ENCODE results near the gene PDPR.
"Not testable (repeated sequence)": the region's sequence is repeated elsewhere in the genome, so short reads cannot be mapped to it uniquely, and the experiment has no call there.

Gene PDPR

GRCh38 chr16:70113982-70114826 is at the start of gene PDPR:
Gene PDPR (plus strand): TSS chr16:70114332. CDS start chr16:70120493, 6,161 bp downstream.
- peak; percentile 75 for DNase-seq (ENCODE audit: low spot score)

GRCh38 chr16:70064841-70065370 is 49.2 kb upstream of the PDPR start:
- DNase-seq (ENCODE audit: low spot score) = not testable (repeated sequence)

GRCh38 chr16:70065376-70065745 is 48.8 kb upstream of the PDPR start:
- DNase-seq (ENCODE audit: low spot score) = not testable (repeated sequence)

GRCh38 chr16:70065746-70066658 is 48.1 kb upstream of the PDPR start:
- DNase-seq (ENCODE audit: low spot score) = peak; percentile 50

- not testable (repeated sequence) for DNase-seq (ENCODE audit: low spot score)
These were observed 47.4 kb upstream of the PDPR start for GRCh38 chr16:70066751-70067150.

GRCh38 chr16:70079081-70079480 is 35.1 kb upstream of the PDPR start:
- DNase-seq (ENCODE audit: low spot score) = not testable (repeated sequence)

GRCh38 chr16:70081219-70081618 is 32.9 kb upstream of the PDPR start:
- DNase-seq (ENCODE audit: low spot score) = not testable (repeated sequence)

GRCh38 chr16:70083931-70084330 is 30.2 kb upstream of the PDPR start:
- DNase-seq (ENCODE audit: low spot score) = not testable (repeated sequence)

GRCh38 chr16:70088160-70088559 is 26.0 kb upstream of the PDPR start:
- not testable (repeated sequence) for DNase-seq (ENCODE audit: low spot score)

GRCh38 chr16:70088877-70089276 is 25.3 kb upstream of the PDPR start:
- DNase-seq (ENCODE audit: low spot score) = not testable (repeated sequence)

- not testable (repeated sequence) for DNase-seq (ENCODE audit: low spot score)
These were observed 24.8 kb upstream of the PDPR start for GRCh38 chr16:70089289-70089688.

- DNase-seq (ENCODE audit: low spot score) = not testable (repeated sequence)
These were observed 23.0 kb upstream of the PDPR start for GRCh38 chr16:70091104-70091503.

GRCh38 chr16:70094096-70094495 is 20.0 kb upstream of the PDPR start:
- not testable (repeated sequence) for DNase-seq (ENCODE audit: low spot score)

GRCh38 chr16:70109583-70110279 is 4.4 kb upstream of the PDPR start:
- not testable (repeated sequence) for DNase-seq (ENCODE audit: low spot score)

GRCh38 chr16:70112162-70112561 is 2.0 kb upstream of the PDPR start:
- DNase-seq (ENCODE audit: low spot score) = not testable (repeated sequence)

GRCh38 chr16:70113599-70113981 is 542 bp upstream of the PDPR start:
- not testable (repeated sequence) for DNase-seq (ENCODE audit: low spot score)

GRCh38 chr16:70118354-70118753 is 4.2 kb downstream of the PDPR start:
- not testable (repeated sequence) for DNase-seq (ENCODE audit: low spot score)

GRCh38 chr16:70118776-70119175 is 4.6 kb downstream of the PDPR start:
- DNase-seq (ENCODE audit: low spot score) = not testable (repeated sequence)

GRCh38 chr16:70120398-70120797 is 6.3 kb downstream of the PDPR start:
- DNase-seq (ENCODE audit: low spot score) = not testable (repeated sequence)

GRCh38 chr16:70123822-70124221 is 9.7 kb downstream of the PDPR start:
- DNase-seq (ENCODE audit: low spot score) = not testable (repeated sequence)

- not testable (repeated sequence) for DNase-seq (ENCODE audit: low spot score)
These were observed 12.1 kb downstream of the PDPR start for GRCh38 chr16:70126226-70126625.

- DNase-seq (ENCODE audit: low spot score) = not testable (repeated sequence)
These were observed 13.6 kb downstream of the PDPR start for GRCh38 chr16:70127706-70128105.

Data from kidney capillary endothelial cell (primary cell).